ENCODE data around the gene SDK1.

DNA sequence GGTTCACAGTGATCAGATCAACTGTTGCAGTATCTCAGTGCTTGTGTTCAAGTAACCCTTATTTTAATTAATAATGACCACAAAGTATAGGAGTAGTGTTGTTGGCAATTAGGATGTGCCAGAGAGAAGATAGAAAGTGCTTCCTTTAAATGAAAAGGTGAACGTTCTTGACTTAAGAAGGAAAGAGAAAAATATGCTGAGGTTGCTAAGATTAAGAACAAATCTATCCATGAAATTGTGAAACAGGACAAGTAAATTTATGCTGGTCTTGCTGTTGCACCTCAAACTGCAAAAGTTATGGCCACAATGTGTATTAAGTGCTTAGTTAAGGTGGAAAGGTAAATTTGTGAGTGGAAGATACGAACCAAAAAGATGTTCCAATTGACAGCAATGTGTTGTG lies 139.5 kb downstream of the SDK1 start:
- TF ChIP-seq, protein P1, sequence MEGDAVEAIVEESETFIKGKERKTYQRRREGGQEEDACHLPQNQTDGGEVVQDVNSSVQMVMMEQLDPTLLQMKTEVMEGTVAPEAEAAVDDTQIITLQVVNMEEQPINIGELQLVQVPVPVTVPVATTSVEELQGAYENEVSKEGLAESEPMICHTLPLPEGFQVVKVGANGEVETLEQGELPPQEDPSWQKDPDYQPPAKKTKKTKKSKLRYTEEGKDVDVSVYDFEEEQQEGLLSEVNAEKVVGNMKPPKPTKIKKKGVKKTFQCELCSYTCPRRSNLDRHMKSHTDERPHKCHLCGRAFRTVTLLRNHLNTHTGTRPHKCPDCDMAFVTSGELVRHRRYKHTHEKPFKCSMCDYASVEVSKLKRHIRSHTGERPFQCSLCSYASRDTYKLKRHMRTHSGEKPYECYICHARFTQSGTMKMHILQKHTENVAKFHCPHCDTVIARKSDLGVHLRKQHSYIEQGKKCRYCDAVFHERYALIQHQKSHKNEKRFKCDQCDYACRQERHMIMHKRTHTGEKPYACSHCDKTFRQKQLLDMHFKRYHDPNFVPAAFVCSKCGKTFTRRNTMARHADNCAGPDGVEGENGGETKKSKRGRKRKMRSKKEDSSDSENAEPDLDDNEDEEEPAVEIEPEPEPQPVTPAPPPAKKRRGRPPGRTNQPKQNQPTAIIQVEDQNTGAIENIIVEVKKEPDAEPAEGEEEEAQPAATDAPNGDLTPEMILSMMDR (IDR thresholded peaks at IDR 0.05 in 4 of 5, conservative IDR thresholded peaks at IDR 0.05 in 1 of 5), result no peak
- TF ChIP-seq POLR2A (IDR thresholded peaks at IDR 0.05), result no peak
